ENCODE data around the gene C4A. TPM values are rescaled to one million over a fixed set of nuclear protein-coding genes. Genes with fewer than 3 reads are reported as not detected.
A peak's percentile ranks its signal among the peaks of the same experiment; 100 is the strongest.

Gene C4A
- polyA plus RNA-seq, 1 experiment: 7.5 TPM

GRCh38 chr6:31958412-31958740 lies 23.5 kb upstream of the C4A start:
- ChIA-PET POLR2A (interaction anchor here (0.6 to 2.5 kb wide), 4 partner anchors 13 to 61 kb away, joined by 3 to 10 read pairs (median 4); partner anchors contain the start of genes DXO and EHMT2), CTCF (interaction anchor here (1.5 to 1.6 kb wide), 2 partner anchors 9 to 69 kb away, joined by 4 to 8 read pairs; no protein-coding TSS in a partner anchor)
- H3K27me3 ChIP-seq (ENCODE audit: control insufficient read depth, insufficient read depth, low read length): no peaks in the 10 kb centered on the region
- H3K9me3 ChIP-seq (ENCODE audit: control insufficient read depth, insufficient read depth, low read length): no peaks in the 10 kb centered on the region
- no peak for TF ChIP-seq CTCF (IDR thresholded peaks at IDR 0.05; ENCODE audit: low read depth, low read length)
- H3K4me3 ChIP-seq (ENCODE audit: low read depth, low read length): peak overlapping the region; percentile 100
- DNase-seq (ENCODE audit: low read depth, low spot score): no peak
- H3K27ac ChIP-seq (ENCODE audit: low read depth, low read length): peak overlapping the region; percentile 52

GRCh38 chr6:31958741-31959739 lies 22.8 kb upstream of the C4A start, which contains the start of the genes NELFE and SKIC2:
Gene NELFE, minus strand, starts transcription at chr6:31958971. Its CDS starts 525 bp downstream, at chr6:31958446.
Gene SKIC2, plus strand, starts transcription at chr6:31959175. Its CDS starts 18 bp downstream, at chr6:31959193.
- TF ChIP-seq CTCF (IDR thresholded peaks at IDR 0.05; ENCODE audit: low read depth, low read length): no peak
- ChIA-PET POLR2A (interaction anchor here (0.6 to 2.5 kb wide), 5 partner anchors 10 to 50 kb away, joined by 3 to 10 read pairs (median 4); partner anchors contain the start of gene DXO), CTCF (interaction anchor here (0.5 to 1.6 kb wide), 4 partner anchors 9 to 236 kb away, joined by 4 to 8 read pairs (median 4); no protein-coding TSS in a partner anchor)
- H3K27ac ChIP-seq (ENCODE audit: low read depth, low read length): peak within 1 kb of the TSS; percentile 52
- peak; percentile 93 for DNase-seq (ENCODE audit: low read depth, low spot score)
- no peaks in the 10 kb centered on the region for H3K9me3 ChIP-seq (ENCODE audit: control insufficient read depth, insufficient read depth, low read length)
- H3K4me3 ChIP-seq (ENCODE audit: low read depth, low read length): peak within 1 kb of the TSS; percentile 100
- H3K27me3 ChIP-seq (ENCODE audit: control insufficient read depth, insufficient read depth, low read length): no peaks in the 10 kb centered on the region

- no peak overlapping the region for H3K4me3 ChIP-seq (ENCODE audit: low read depth, low read length)
- H3K27me3 ChIP-seq (ENCODE audit: control insufficient read depth, insufficient read depth, low read length): no peaks in the 10 kb centered on the region
- no peak for DNase-seq (ENCODE audit: low read depth, low spot score)
- no peaks in the 10 kb centered on the region for H3K9me3 ChIP-seq (ENCODE audit: control insufficient read depth, insufficient read depth, low read length)
- H3K27ac ChIP-seq (ENCODE audit: low read depth, low read length): no peak overlapping the region
- POLR2A ChIA-PET: no interaction called here
- CTCF ChIA-PET: interaction anchor here (0.5 kb wide), 1 partner anchor 137 kb away, joined by 5 read pairs; no protein-coding TSS in a partner anchor
- TF ChIP-seq CTCF (IDR thresholded peaks at IDR 0.05; ENCODE audit: low read depth, low read length): no peak
Measured at GRCh38 chr6:31961616-31962015, 20.2 kb upstream of the C4A start.

- no peak overlapping the region for H3K4me3 ChIP-seq (ENCODE audit: low read depth, low read length)
- DNase-seq (ENCODE audit: low read depth, low spot score): no peak
- H3K9me3 ChIP-seq (ENCODE audit: control insufficient read depth, insufficient read depth, low read length): no peaks in the 10 kb centered on the region
- ChIA-PET CTCF (interaction anchor here (1.4 kb wide), 1 partner anchor 11 kb away, joined by 7 read pairs; no protein-coding TSS in a partner anchor), POLR2A (no interaction called here)
- no peaks in the 10 kb centered on the region for H3K27me3 ChIP-seq (ENCODE audit: control insufficient read depth, insufficient read depth, low read length)
- no peak overlapping the region for H3K27ac ChIP-seq (ENCODE audit: low read depth, low read length)
- TF ChIP-seq CTCF (IDR thresholded peaks at IDR 0.05; ENCODE audit: low read depth, low read length): no peak
Measured at GRCh38 chr6:31963921-31964320, 17.9 kb upstream of the C4A start.

Data from AG04450 (cell line).